ENCODE measurements around the gene POR. TPM values are rescaled to one million over a fixed set of nuclear protein-coding genes. Genes with fewer than 3 reads are reported as not detected.
"Not testable (repeated sequence)": the region's sequence is repeated elsewhere in the genome, so short reads cannot be mapped to it uniquely, and the experiment has no call there.

Gene POR
- total RNA-seq, 1 donor from 2014 or later: 236 TPM

DNA sequence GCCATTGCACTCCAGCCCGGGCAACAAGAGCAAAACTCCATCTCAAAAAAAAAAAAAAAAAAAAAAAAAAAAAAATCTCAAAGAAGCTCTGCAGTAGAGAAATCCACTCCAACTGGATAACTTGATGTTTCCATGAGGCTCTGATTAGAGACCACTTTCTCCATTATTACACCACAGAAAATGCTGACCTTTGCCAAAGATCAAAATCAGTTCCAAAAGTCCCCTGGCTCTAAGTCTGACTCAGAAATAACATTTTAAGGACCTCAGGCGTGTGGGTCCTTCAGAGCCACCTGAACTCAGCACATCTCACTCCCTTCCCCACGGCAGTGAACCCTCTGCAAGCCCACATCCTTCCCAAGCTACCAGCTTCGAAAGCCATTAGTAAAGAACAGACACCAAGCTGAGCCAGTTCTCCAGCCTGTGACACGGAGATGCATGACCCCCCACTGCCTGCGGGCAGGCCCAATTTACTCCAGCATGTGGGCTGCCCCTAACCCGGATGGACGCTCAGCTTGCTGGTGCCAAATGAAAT is 93.3 kb downstream of the POR start:
- Histone ChIP-seq H3K36me3 (peaks cover 0 to 13% of the 10 kb centered on the region in 2 donors), H3K4me3 (no peak overlapping the region), H3K27ac (no peak overlapping the region), H3K4me1 (peaks cover 4 to 14% of the 10 kb centered on the region in 2 donors), H3K9me3 (no peaks in the 10 kb centered on the region), H3K27me3 (no peaks in the 10 kb centered on the region)
- intact Hi-C loops (cut with DNase I): no loop called here
- no peak for DNase-seq (ENCODE audit: low spot score in 2 of 2)
- TF ChIP-seq, protein P1, sequence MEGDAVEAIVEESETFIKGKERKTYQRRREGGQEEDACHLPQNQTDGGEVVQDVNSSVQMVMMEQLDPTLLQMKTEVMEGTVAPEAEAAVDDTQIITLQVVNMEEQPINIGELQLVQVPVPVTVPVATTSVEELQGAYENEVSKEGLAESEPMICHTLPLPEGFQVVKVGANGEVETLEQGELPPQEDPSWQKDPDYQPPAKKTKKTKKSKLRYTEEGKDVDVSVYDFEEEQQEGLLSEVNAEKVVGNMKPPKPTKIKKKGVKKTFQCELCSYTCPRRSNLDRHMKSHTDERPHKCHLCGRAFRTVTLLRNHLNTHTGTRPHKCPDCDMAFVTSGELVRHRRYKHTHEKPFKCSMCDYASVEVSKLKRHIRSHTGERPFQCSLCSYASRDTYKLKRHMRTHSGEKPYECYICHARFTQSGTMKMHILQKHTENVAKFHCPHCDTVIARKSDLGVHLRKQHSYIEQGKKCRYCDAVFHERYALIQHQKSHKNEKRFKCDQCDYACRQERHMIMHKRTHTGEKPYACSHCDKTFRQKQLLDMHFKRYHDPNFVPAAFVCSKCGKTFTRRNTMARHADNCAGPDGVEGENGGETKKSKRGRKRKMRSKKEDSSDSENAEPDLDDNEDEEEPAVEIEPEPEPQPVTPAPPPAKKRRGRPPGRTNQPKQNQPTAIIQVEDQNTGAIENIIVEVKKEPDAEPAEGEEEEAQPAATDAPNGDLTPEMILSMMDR (IDR thresholded peaks at IDR 0.05): no peak

DNA sequence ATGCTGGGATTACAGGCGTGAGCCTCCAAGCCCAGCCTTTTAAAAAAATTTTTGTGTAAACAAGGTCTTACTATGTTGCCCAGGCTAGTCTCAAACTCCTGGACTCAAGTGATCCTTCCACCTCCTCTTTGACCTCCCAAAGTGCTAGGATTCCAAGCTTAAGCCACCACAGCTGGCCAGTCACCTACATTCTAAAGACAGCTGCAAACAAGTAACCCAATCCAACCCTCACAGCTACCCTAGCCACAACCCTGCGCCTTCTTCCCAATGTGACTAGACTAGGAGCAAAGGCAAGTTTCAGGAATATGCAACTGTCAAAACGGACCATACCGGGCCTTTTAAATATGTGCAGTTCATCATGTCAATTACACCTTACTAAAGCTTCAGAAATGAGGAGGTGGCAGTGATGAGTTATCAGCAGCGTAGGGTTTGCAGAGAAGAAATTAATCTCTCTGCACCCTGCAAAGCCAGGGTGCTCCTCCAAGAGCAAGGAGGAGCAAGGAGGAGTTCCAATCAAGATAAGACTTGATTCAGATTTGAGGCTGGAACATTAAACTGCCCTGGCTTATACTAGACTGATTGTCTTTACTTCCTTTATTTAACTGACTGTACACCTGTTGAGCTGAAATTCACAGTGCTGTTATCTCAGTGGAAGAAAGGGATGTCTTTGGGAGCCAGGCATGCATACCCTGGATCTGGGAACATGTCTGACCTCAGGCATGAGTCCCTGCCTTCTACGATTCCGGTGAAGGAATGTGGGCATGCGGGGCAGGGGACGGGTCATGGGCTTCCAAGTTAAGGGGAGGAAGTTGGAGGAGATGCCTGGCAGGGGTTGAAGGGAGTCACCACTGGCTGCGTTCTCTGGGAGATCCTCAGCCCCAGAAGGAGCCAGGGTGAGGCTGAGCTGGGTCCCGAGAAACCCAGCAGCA is 95.0 kb downstream of the POR start:
- intact Hi-C loops (cut with DNase I): loop anchor here (5.0 kb wide), 1 partner anchor 93 kb away; the partner anchor contains the start of gene POR
- Histone ChIP-seq H3K4me1 (peaks cover 4 to 14% of the 10 kb centered on the region in 2 donors), H3K36me3 (no peaks in the 10 kb centered on the region), H3K27me3 (no peaks in the 10 kb centered on the region), H3K9me3 (no peaks in the 10 kb centered on the region), H3K27ac (peak overlapping the region; percentile 75 to 80), H3K4me3 (no peak overlapping the region)
- TF ChIP-seq, protein P1 (IDR thresholded peaks at IDR 0.05): no peak
- DNase-seq (ENCODE audit: low spot score in 2 of 2): no peak

DNA sequence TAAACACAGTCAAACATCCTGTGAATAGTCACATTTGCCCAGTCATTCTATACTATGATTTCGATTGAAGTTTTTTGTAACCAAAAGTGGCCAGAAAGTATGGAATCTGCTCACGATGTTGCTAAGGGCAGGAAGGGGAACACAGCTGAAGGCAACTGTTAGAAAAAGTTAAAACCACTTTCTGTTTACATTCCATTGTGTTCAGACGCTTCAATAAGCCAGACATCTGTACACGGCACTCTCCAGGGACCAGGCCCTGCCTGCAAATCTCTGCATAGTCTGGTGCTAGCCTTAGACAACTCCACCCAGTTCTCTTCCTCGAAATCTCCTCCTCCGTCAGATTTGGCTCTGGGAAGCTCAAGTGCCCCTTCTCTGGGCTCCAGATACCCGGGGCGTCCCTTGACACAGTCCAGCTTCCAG is 96.5 kb downstream of the POR start:
- Histone ChIP-seq H3K9me3 (no peaks in the 10 kb centered on the region), H3K27ac (peak overlapping the region; percentile 75 to 80), H3K27me3 (no peaks in the 10 kb centered on the region), H3K36me3 (no peaks in the 10 kb centered on the region), H3K4me3 (peak overlapping the region; percentile 8 to 18), H3K4me1 (peaks cover 4 to 14% of the 10 kb centered on the region in 2 donors)
- DNase-seq (ENCODE audit: low spot score in 2 of 2): peak in 1 of 2 donors; percentile 72
- TF ChIP-seq, protein P1 (IDR thresholded peaks at IDR 0.05): no peak
- intact Hi-C loops (cut with DNase I): loop anchor here (5.0 kb wide), 1 partner anchor 94 kb away; the partner anchor contains the start of gene POR

DNA sequence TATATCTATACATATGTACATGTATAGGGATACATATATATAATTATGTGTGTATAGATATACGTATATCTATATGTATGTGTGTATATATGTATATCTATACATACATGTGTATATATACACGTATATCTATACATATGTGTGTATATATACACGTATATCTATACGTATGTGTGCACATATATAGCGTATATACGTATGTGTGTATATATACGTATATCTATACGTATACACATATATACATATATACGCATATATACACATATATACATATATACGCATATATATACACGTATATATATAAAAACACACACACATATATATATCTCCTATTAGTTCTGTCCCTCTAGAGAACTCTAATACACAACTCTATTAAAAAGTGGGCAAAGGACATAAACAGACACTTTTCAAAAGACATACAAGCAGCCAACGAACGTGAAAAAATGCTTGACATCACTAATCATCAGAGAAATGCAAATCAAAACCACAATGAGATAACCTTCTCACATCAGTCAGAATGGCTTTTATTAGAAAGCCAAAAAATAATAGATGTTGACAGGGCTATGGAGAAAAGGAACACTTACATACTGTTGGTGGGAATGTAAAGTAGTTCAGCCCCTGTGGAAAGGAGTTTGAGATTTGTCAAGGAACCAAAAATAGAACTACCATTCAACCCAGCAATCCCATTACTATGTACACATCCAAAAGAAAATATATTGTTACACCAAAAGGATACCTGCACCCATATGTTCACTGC is 101.4 kb downstream of the POR start:
- Histone ChIP-seq H3K36me3 (peaks cover under 1 to 1% of the 10 kb centered on the region in 2 donors), H3K27ac (no peak overlapping the region), H3K4me3 (no peak overlapping the region), H3K27me3 (no peaks in the 10 kb centered on the region), H3K9me3 (no peaks in the 10 kb centered on the region), H3K4me1 (peaks cover 0 to 4% of the 10 kb centered on the region in 2 donors)
- intact Hi-C loops (cut with DNase I): no loop called here
- TF ChIP-seq, protein P1 (IDR thresholded peaks at IDR 0.05): no peak
- no peak for DNase-seq (ENCODE audit: low spot score in 2 of 2)

DNA sequence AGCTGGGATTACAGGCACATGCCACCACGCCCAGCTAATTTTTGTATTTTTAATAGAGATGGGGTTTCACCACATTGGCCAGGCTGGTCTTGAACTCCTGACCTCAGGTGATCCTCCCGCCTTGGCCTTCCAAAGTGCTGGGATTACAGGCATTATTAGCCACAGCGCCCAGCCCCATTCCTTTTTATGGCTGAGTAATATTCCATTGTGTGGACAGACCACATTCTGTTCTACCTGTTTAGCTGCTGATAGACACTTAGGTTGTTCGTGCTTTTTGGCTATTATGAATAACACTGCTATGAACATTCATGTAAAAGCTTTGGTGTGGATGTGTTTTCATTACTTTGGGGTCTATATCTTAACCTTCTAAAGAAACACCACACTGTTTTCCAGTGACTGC is 103.6 kb downstream of the POR start:
- H3K36me3 ChIP-seq: peaks cover 6 to 13% of the 10 kb centered on the region in 2 donors
- DNase-seq (ENCODE audit: low spot score in 2 of 2); H3K4me3 ChIP-seq; H3K4me1 ChIP-seq; H3K27me3 ChIP-seq; intact Hi-C loops (cut with DNase I); H3K27ac ChIP-seq; H3K9me3 ChIP-seq: not testable (repeated sequence)
